CD4-positive, alpha-beta T cell treated with Interferon alpha-2 for 1 hour (primary cell): ENCODE measurements around the gene PSMA6.
"Not testable (repeated sequence)": the region's sequence is repeated elsewhere in the genome, so short reads cannot be mapped to it uniquely, and the experiment has no call there.

Experiments used
- DNase-seq, 2 donors: peaks; one replicate each; pipeline ENCODE4 v3.0.0-alpha.2; 2020 to 2022

PSMA6 gene

GRCh38 chr14:35292051-35292769 is at the start of gene PSMA6:
Gene PSMA6, plus strand, starts transcription at chr14:35292382. Its CDS starts 95 bp downstream, at chr14:35292477.
- peak; percentile 99 for DNase-seq

DNA sequence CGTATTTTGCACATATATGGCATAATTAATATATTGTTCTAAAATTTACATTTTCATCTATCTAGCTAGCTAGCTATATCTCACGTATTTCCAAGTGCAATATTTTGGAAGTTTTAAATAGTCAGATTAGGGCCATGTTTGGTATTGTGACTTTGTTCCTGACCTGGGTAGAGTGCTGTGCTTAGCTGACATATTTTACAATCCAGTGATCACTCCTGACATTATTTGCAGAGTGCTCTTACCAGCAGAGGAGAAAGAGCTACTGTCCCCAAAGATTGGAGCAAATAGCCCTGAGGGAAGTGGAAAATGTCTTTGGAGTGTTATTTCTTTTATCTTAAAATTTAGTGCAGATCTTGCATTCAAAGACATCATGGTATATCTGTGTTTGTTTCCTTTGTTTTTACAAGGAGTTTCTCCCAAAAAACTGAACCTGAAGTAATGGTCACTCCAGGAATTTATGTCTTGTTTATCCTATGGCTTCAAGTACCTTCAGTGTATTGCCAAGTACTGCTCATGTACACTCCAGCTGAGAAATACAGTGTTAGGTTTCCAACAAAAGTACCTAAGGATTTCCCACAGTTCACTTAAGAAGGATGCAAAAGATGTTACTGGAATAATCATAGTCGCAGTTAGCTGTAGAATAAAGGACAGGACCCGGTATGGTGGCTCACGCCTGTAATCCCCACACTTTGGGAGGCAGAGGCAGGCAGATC is 49.4 kb upstream of the PSMA6 start:
- no peak for DNase-seq

GRCh38 chr14:35243956-35244355 is 48.2 kb upstream of the PSMA6 start:
- DNase-seq, result no peak

DNA sequence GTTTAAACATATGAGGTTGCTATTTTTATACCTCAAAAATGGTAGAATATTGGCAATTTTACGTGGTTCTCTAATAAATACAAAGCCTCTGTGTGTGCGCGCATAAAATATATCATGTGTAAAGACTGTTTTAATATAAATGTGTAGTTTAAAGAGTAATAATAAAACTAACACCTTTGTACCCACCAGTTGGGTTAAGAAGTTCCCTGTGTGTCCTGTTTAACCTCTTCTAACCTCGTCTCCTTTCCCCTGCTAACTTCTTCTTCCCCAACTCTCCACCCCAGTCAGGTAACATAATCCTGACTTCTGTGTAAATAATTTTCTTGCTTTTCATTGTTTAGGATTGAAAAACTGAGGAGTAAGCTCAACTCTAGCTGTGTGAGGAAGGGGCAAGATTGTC is 47.6 kb upstream of the PSMA6 start:
- DNase-seq, result no peak

DNA sequence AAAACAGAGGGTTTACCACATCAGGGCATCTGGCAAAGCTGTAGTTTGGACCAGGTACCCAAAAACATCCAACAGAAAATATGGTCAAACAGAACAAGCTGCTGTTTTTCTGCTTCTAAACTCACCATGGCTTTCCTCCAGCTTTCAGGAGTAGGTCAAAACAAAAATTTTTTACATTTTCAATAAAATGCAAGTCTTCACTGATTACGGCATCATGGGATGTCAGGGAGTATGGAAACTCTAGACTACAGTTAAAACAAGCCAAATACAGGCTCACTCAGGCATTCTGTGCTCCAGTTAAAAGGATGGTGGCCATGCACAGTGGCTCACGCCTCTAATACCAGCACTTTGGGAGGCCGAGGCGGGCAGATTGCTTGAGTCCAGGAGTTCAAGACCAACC is 47.1 kb upstream of the PSMA6 start:
- DNase-seq, result no peak

DNA sequence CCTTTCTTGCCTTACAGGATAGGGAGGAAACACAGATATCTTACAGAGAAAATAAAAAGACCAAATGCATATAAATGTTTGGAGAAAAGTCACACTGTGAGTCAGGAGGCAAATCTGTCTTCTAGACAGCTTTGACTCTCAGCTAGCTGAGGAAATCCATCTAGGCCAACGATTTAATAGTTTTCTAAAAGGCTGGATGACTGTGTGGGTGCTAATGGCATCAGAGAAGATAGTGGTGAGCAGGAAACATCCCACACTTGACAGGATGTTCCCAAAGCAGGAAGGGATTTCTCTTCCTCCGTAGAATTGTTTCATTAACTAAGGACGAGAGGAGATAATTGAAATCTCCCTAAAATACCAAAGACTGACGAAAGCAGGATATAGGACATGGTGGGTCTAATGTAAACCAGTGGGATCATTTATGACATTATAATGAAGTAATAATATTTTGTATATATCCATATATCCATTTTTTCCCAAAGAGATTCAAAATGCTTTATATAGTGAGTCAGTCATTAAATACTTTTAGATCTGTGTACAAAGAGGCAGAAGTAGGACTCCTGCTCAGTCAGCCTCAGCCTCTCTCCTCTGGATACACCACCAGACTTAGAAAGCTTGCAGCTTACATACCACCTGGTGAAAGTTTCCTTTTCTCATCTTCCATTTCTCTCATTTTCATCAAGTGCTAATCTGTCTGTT is 44.3 kb upstream of the PSMA6 start:
- no peak for DNase-seq

DNA sequence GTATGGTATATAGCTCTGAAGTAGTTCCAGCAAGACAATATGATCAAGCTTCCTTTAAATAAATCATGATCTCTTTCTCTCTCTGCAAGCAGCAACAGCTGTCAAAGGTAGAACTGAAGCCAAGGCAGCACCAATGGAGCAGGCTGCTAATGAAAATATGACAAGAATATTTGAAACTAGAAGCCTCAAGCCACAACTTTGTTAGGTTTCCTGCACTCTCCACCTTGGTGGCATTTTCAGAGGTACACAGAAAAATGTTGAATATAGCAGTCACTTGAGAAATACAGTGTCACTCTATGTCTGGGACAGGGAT is 43.8 kb upstream of the PSMA6 start:
- DNase-seq, result no peak

- no peak for DNase-seq
Observed at GRCh38 chr14:35250319-35250718, 41.9 kb upstream of the PSMA6 start.

GRCh38 chr14:35252451-35252868 is 39.7 kb upstream of the PSMA6 start:
- no peak for DNase-seq

- DNase-seq, result not testable (repeated sequence)
Observed at GRCh38 chr14:35253056-35253455, 39.1 kb upstream of the PSMA6 start.

DNA sequence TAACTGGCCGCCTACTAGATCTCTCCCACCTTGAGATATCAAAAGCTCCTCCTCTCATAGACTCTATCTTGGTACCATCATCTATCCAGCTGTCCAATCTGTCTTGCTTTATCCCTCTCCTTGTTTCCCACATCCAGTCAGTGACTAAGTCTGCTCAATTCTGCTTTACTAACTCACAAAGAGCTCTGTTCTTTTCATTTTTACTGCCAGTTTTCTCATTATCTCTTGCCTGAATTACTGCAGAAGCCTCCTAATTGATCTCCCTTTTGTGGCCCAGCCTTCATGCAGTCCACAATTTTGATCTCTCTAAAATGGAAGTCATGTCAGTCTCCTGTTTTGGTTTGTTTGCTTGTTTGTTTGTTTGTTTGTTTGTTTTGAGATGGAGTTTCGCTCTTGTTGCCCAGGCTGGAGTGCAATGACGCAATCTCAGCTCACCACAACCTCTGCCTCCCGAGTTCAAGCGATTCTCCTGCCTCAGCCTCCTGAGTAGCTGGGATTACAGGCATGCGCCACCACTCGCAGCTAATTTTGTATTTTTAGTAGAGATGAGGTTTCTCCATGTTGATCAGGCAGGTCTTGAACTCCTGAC is 38.1 kb upstream of the PSMA6 start:
- not testable (repeated sequence) for DNase-seq

GRCh38 chr14:35254736-35255135 is 37.4 kb upstream of the PSMA6 start:
- peak in 1 of 2 donors; percentile 9 for DNase-seq

- DNase-seq, result no peak
Observed at GRCh38 chr14:35255711-35256110, 36.5 kb upstream of the PSMA6 start.

GRCh38 chr14:35257809-35258208 is 34.4 kb upstream of the PSMA6 start:
- no peak for DNase-seq

DNA sequence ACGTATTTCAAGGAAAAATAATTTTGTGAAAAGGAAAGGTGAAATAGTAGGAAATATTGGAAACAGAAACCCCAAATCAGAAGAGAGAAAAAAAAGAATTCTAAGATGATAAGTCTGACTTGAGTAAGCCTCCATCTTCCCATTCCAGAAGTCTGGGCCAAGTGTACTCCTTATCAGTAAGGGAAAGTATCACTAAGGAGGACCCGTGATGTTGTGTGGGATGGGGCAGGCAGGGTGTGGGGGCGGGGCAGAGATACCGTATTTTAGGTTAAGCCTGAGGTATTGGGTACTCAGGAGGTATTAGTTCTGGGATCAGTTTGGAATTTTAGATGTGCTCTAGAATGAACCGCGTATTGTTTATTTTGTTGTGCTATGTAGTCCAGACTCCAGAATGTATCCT is 33.8 kb upstream of the PSMA6 start:
- no peak for DNase-seq

GRCh38 chr14:35261774-35262173 is 30.4 kb upstream of the PSMA6 start:
- DNase-seq, result peak; percentile 2 to 31

- no peak for DNase-seq
Observed at GRCh38 chr14:35262436-35262835, 29.7 kb upstream of the PSMA6 start.

- DNase-seq, result no peak
Observed at GRCh38 chr14:35268946-35269345, 23.2 kb upstream of the PSMA6 start.

GRCh38 chr14:35274805-35275204 is 17.4 kb upstream of the PSMA6 start:
- DNase-seq, result no peak

DNA sequence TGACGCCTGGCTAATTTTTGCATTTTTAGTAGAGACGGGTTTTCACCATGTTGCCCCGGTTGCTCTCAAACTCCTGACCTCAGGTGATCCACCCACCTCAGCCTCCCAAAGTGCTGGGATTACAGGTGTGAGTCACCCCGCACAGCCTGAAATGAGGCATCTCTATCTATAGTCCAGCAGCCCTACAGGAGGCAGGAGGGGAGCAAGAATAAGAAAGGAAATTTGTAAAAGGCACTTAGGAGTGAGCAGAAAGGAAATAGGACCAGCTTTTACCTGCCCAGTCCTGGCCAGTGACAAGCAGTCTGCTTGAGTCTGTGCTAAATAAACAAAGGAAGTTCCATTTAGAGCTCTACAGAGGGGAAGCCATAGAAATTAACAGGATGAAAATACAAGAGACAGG is 15.0 kb upstream of the PSMA6 start:
- no peak for DNase-seq

DNA sequence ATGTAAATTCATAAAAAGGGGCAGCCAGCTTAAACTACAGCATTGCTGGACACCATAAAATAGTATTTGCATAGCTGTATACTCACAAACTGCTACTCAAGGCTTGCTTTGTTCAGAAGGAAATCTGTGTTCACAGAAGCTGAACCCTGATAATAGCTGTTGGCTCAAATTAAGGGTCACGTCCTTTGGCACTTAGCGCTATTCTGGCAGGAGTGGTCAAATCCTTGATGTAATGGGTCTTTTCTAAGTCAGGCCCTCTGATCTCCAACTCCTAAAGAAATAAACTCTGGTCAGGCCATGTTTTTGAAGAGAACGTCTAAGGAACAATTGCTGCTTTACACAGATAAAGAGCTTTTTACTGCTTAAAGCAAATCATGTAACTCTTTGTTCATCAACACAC is 12.8 kb upstream of the PSMA6 start:
- DNase-seq, result no peak

GRCh38 chr14:35281341-35281740 is 10.8 kb upstream of the PSMA6 start:
- DNase-seq, result no peak

DNA sequence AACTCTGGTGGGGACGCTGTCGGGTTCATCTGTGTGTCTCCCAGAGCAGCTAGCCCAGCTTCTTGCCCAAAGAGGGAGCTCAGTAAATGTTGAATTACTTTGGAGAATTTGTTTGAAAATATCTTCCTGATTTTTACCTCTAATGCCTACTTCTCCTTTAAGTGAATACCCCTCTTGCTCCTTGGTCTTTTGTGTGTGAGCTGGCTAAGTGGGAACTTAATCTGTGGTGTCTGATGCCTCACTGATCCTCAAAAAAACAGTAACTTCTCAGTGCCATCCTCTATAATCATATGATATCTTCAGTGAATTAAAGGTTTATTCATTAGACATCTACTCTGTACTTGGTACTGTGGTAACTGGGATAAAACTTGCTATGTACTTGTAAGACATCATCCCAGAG is 7.7 kb upstream of the PSMA6 start:
- DNase-seq, result no peak
